ENCODE data around the gene NEGR1.
A peak's percentile ranks its signal among the peaks of the same experiment; 100 is the strongest.

Gene NEGR1

GRCh38 chr1:71424536-71424935 is 857.8 kb downstream of the NEGR1 start:
- DNase-seq, result no peak

GRCh38 chr1:71422221-71422620 is 860.1 kb downstream of the NEGR1 start:
- no peak for DNase-seq

- no peak for DNase-seq
Measured at GRCh38 chr1:71417421-71417820, 864.9 kb downstream of the NEGR1 start.

GRCh38 chr1:71414179-71414578 is 868.2 kb downstream of the NEGR1 start:
- DNase-seq, result peak; percentile 95 to 98

- DNase-seq, result peak in 1 of 2 experiments; percentile 36
Measured at GRCh38 chr1:71413441-71414175, 868.7 kb downstream of the NEGR1 start.

- no peak for DNase-seq
Measured at GRCh38 chr1:71400050-71400449, 882.3 kb downstream of the NEGR1 start.

GRCh38 chr1:71399594-71399993 is 882.7 kb downstream of the NEGR1 start:
- DNase-seq, result no peak

- DNase-seq, result no peak
Measured at GRCh38 chr1:71393301-71393700, 889.0 kb downstream of the NEGR1 start.

GRCh38 chr1:71390518-71390917 is 891.8 kb downstream of the NEGR1 start:
- peak; percentile 56 to 68 for DNase-seq

- DNase-seq, result peak in 1 of 2 experiments; percentile 30
Measured at GRCh38 chr1:71377886-71378285, 904.5 kb downstream of the NEGR1 start.

GRCh38 chr1:71372496-71372895 is 909.8 kb downstream of the NEGR1 start:
- no peak for DNase-seq

- DNase-seq, result no peak
Measured at GRCh38 chr1:71371581-71371980, 910.8 kb downstream of the NEGR1 start.

GRCh38 chr1:71364236-71364635 is 918.1 kb downstream of the NEGR1 start:
- DNase-seq, result no peak

GRCh38 chr1:71362691-71363090 is 919.6 kb downstream of the NEGR1 start:
- DNase-seq, result no peak

- DNase-seq, result no peak
Measured at GRCh38 chr1:71362076-71362475, 920.3 kb downstream of the NEGR1 start.

GRCh38 chr1:71357708-71358107 is 924.6 kb downstream of the NEGR1 start:
- DNase-seq, result no peak

- no peak for DNase-seq
Measured at GRCh38 chr1:71351438-71351837, 930.9 kb downstream of the NEGR1 start.

- DNase-seq, result no peak
Measured at GRCh38 chr1:71350805-71351204, 931.5 kb downstream of the NEGR1 start.

- DNase-seq, result no peak
Measured at GRCh38 chr1:71350330-71350729, 932.0 kb downstream of the NEGR1 start.
